Thyroid gland (tissue), 4 donors: ENCODE measurements around the gene GNG3.
"Not testable (repeated sequence)": the region's sequence is repeated elsewhere in the genome, so short reads cannot be mapped to it uniquely, and the experiment has no call there.

Experiments used
- CTCF ChIP-seq, 6 experiments: fragments of 200-600 bp in 3 of 6; fragments of 450-650 bp in 3 of 6; sonication (generic) in 3 of 6; IDR thresholded peaks; one replicate each; pipeline ENCODE4 v1.5.1; 2016 to 2019; ENCODE audit warnings: antibody characterized with exemption in 6 of 6, mild to moderate bottlenecking in 2 of 6, inconsistent platforms in 1 of 6, moderate library complexity in 1 of 6
- POLR2A ChIP-seq, 2 donors: fragments of 450-650 bp; IDR thresholded peaks; one replicate each; pipeline ENCODE4 v1.6.1; 2017; ENCODE audit warnings: antibody characterized with exemption in 2 of 2, mild to moderate bottlenecking in 2 of 2, moderate library complexity in 1 of 2

- TF ChIP-seq CTCF, POLR2A (IDR thresholded peaks at IDR 0.05): not testable (repeated sequence)
Observed at GRCh38 chr11:62730076-62730475, 22.6 kb downstream of the GNG3 start.
